Mucosa of rectum (tissue), 2 donors: Measurements from ENCODE around the gene NPW.
A peak's percentile ranks its signal among the peaks of the same experiment; 100 is the strongest.

Source experiments
- H3K27ac ChIP-seq, 2 donors: one replicate each; pipeline ENCODE4 v1.7.0; 2013; ENCODE audit warnings: inconsistent platforms in 2 of 2, low read depth in 2 of 2, low read length in 2 of 2
- H3K27me3 ChIP-seq, 2 donors: one replicate each; pipeline ENCODE4 v1.7.0; 2013; ENCODE audit warnings: low read length in 2 of 2; ENCODE audit not compliant: control insufficient read depth in 2 of 2, insufficient read depth in 2 of 2
- H3K36me3 ChIP-seq, 2 donors: one replicate each; pipeline ENCODE4 v1.7.0; 2013; ENCODE audit warnings: low read length in 2 of 2; ENCODE audit not compliant: control insufficient read depth in 2 of 2, insufficient read depth in 2 of 2
- H3K4me1 ChIP-seq, 2 donors: one replicate each; pipeline ENCODE4 v1.7.0; 2013; ENCODE audit warnings: low read length in 2 of 2, mild to moderate bottlenecking in 1 of 2; ENCODE audit not compliant: control insufficient read depth in 2 of 2, insufficient read depth in 2 of 2
- H3K4me3 ChIP-seq, 2 donors: one replicate each; pipeline ENCODE4 v1.7.0; 2013; ENCODE audit warnings: low read length in 2 of 2
- H3K9ac ChIP-seq, 2 donors: one replicate each; pipeline ENCODE4 v1.7.0; 2013; ENCODE audit warnings: low read length in 2 of 2, low read depth in 1 of 2, mild to moderate bottlenecking in 1 of 2
- H3K9me3 ChIP-seq, 2 donors: one replicate each; pipeline ENCODE4 v1.7.0; 2013; ENCODE audit warnings: low read length in 2 of 2; ENCODE audit not compliant: control insufficient read depth in 2 of 2
- donor health status: healthy.
- donor health status: Normal muscosa, but diverticular disease.

NPW gene

DNA sequence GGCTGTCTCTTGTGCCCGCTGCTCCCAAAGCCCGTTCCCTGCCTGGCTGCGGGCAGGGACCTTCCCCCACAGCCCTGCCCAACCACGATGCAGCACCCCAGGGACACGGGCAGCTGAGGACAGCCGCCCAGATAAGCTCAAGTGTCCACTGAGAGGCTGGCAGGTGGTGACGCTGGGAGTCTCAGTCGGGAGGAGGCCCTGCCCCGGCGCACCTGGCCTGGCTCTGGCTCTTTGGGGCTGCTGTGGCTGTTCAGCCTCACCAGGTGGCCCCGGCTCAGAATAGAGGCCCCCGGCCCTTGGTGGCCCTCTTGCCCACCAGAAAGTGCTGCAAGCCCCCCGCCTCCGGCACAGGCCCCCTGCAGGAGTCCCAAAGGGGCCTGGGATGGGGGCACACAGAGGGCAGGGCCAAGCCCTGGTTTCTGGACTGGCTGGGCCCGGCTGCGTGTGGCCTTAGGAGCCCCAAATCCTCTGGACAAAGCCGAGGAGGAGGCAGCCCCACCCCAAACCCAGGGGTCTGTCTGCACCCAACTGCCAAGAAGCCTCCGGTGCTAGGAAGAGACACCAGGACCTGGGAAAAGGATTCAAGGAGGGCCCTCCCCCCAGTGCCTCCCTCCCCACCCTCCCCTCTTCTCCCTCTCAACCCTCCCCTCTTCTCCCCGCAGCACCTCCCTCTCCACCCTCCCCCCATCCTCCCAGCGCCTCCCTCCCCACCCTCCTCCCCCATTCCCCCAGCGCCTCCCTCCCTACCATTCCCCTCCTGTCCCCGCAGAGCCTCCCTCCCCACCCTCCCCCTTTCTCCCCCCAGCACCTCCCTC lies 22.8 kb downstream of the NPW start:
- H3K36me3 ChIP-seq, result peaks cover 0 to 1% of the 10 kb centered on the region in 2 donors
- no peak overlapping the region for H3K4me3 ChIP-seq
- H3K27ac ChIP-seq, result peak overlapping the region; percentile 87 to 90
- H3K9ac ChIP-seq, result peak overlapping the region in 1 of 2 donors; percentile 61
- no peaks in the 10 kb centered on the region for H3K27me3 ChIP-seq
- H3K4me1 ChIP-seq, result peaks cover 62 to 79% of the 10 kb centered on the region in 2 donors
- H3K9me3 ChIP-seq, result no peaks in the 10 kb centered on the region

- no peaks in the 10 kb centered on the region for H3K9me3 ChIP-seq
- no peaks in the 10 kb centered on the region for H3K27me3 ChIP-seq
- H3K9ac ChIP-seq, result peak overlapping the region in 1 of 2 donors; percentile 71
- peaks cover 59 to 74% of the 10 kb centered on the region in 2 donors for H3K4me1 ChIP-seq
- H3K36me3 ChIP-seq, result no peaks in the 10 kb centered on the region
- H3K4me3 ChIP-seq, result peak overlapping the region in 1 of 2 donors; percentile 31
- peak overlapping the region; percentile 87 to 90 for H3K27ac ChIP-seq
Observed at GRCh38 chr16:2042986-2043666, 23.5 kb downstream of the NPW start.

GRCh38 chr16:2043667-2044451 lies 24.3 kb downstream of the NPW start:
- Histone ChIP-seq H3K36me3 (no peaks in the 10 kb centered on the region), H3K27ac (peak overlapping the region; percentile 87 to 90), H3K4me1 (peaks cover 66 to 80% of the 10 kb centered on the region in 2 donors), H3K4me3 (peak overlapping the region in 1 of 2 donors; percentile 31), H3K9ac (peak overlapping the region in 1 of 2 donors; percentile 71), H3K9me3 (no peaks in the 10 kb centered on the region), H3K27me3 (no peaks in the 10 kb centered on the region)

DNA sequence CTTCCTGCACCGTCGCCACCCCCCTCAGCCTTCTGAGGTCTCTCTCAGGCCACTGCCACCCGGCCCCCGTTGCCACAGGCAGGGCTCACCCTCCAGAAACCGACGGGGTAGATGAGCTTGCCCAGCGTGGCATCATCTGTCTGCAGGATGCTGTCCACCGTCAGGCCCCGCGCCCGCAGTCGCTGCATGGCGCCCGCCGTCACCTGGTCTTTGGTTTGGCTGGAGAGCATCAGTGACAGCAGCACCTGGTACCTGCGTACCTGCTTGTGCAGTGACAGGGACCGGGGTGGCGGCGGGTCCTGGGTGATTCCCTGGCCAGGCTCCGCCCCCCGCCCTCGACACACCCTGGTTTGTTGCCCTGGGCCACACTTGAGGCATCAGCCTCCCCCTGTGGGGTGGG lies 25.0 kb downstream of the NPW start:
- no peaks in the 10 kb centered on the region for H3K9me3 ChIP-seq
- no peak overlapping the region for H3K4me3 ChIP-seq
- H3K9ac ChIP-seq, result peak overlapping the region in 1 of 2 donors; percentile 71
- H3K27me3 ChIP-seq, result no peaks in the 10 kb centered on the region
- H3K4me1 ChIP-seq, result peaks cover 60 to 73% of the 10 kb centered on the region in 2 donors
- H3K36me3 ChIP-seq, result no peaks in the 10 kb centered on the region
- H3K27ac ChIP-seq, result peak overlapping the region; percentile 87 to 90

DNA sequence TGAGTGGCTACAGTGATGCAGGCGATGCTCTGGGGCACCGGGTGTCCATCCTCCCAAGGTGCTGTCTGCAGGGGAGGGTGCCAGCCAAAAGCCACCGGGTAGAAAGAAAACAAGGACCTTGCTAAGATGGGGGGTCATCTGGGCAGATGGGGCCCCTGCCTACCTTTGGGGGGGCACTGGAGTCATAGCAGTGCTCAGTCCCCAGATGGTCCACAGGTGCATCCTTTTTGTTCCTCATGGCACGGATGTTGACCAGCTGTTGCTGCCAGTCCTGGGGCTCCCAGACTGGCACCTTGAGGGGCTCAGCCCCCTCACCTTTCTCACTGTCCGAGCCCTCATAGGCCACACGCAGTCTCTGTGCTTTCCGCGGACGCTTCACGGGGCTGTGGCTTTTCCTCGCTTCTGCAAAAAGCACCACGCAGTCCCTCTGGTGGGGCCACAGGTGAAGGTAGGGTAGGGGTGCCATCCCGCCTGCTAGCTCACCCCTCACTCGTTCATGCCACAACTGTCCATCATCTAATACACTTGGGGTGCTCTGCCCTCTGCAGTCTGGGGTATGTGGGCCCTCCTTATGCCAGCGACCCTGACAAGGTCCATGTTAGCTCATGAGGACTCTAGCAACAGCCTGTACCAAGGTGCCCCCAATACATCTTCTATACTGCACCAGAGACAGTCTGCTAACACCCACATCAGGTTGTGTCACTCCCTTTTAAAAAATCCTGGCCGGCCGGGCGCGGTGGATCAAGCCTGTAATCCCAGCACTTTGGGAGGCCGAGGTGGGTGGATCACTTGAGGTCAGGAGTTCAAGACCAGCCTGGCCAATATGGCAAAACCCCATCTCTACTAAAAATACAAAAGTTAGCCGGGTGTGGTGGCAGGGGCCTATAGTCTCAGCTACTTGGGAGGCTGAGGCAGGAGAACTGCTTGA lies 26.6 kb downstream of the NPW start:
- Histone ChIP-seq H3K9me3 (no peaks in the 10 kb centered on the region), H3K4me3 (peak overlapping the region in 1 of 2 donors; percentile 92), H3K27ac (peak overlapping the region; percentile 77 to 80), H3K36me3 (peaks cover 0 to 4% of the 10 kb centered on the region in 2 donors), H3K27me3 (no peaks in the 10 kb centered on the region), H3K4me1 (peaks cover 43 to 56% of the 10 kb centered on the region in 2 donors), H3K9ac (peak overlapping the region in 1 of 2 donors; percentile 74)

GRCh38 chr16:2046893-2047329 lies 27.3 kb downstream of the NPW start:
- no peaks in the 10 kb centered on the region for H3K9me3 ChIP-seq
- H3K4me3 ChIP-seq, result peak overlapping the region; percentile 72 to 92
- peak overlapping the region; percentile 65 to 74 for H3K9ac ChIP-seq
- no peaks in the 10 kb centered on the region for H3K27me3 ChIP-seq
- H3K36me3 ChIP-seq, result peaks cover under 1 to 8% of the 10 kb centered on the region in 2 donors
- peak overlapping the region; percentile 77 to 80 for H3K27ac ChIP-seq
- peaks cover 37 to 49% of the 10 kb centered on the region in 2 donors for H3K4me1 ChIP-seq

DNA sequence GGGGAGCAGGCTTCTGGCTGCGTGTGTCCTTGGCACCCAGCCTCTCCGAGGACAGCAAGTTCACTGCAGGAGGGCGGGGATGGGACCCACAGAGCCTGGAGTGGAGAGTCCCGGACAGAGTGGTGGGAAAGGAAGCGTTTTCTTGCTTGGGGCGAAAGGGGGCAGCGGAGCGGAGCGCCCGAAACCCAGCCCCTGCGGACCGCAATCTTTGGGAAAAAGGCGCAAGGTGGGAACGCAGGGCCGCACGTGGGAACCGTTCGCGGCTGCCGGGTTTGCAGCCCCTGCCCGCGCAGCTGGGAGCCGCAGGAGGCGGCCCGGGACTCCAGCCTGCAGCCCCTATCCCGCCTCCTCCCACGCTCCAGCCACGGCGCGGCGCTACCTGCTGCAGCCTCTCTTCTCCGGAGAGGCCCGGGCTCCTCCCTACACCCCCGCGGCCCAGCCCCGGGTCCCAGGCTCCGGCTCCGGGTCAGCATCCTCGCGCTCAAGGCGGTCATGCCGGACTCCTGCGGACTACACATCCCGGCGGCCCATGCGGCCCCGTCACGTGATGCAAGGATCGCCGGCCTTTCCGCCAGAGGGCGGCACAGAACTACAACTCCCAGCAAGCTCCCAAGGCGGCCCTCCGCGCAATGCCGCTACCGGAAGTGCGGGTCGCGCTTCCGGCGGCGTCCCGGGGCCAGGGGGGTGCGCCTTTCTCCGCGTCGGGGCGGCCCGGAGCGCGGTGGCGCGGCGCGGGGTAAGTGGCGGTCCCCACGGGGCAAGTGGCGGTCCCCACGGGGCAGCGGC lies 27.9 kb downstream of the NPW start, which contains the start of the genes NTHL1 and TSC2:
NTHL1 (minus strand) TSS at position 505 of the 786 bp plus-strand sequence; CDS start at position 494, 11 bp downstream.
TSC2 (plus strand) TSS at position 656 of the 786 bp plus-strand sequence. CDS start 631 bp downstream, outside the sequence.
- peak within 1 kb of the TSS; percentile 77 to 80 for H3K27ac ChIP-seq
- peak within 1 kb of the TSS; percentile 65 to 74 for H3K9ac ChIP-seq
- H3K36me3 ChIP-seq, result peaks cover 5 to 13% of the 10 kb centered on the region in 2 donors
- H3K9me3 ChIP-seq, result no peaks in the 10 kb centered on the region
- H3K4me1 ChIP-seq, result peaks cover 35 to 43% of the 10 kb centered on the region in 2 donors
- no peaks in the 10 kb centered on the region for H3K27me3 ChIP-seq
- H3K4me3 ChIP-seq, result peak within 1 kb of the TSS; percentile 72 to 92

DNA sequence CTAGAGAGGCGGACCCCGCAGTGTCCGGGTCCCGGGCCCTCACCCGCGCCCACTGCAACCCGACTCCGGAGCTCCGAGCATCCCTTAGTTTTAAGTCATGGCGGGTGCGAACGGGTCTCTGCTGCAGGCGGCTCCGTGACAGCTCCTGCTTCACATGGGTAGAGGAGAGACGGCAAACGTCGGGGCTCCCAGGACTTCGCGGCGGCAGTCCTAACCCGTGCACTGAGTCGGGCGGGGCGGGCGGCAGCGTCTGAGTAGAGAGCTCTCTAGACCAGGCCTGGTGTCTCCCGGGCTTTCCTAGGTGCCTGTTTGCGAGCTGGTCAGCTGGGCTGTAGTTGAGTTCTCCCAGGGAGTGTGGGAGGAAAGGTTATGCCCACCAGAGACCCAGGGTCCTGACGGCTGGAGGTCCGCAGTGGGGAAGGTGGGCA lies 28.5 kb downstream of the NPW start:
- no peaks in the 10 kb centered on the region for H3K27me3 ChIP-seq
- H3K4me1 ChIP-seq, result peaks cover 32 to 39% of the 10 kb centered on the region in 2 donors
- peaks cover 7 to 19% of the 10 kb centered on the region in 2 donors for H3K36me3 ChIP-seq
- no peaks in the 10 kb centered on the region for H3K9me3 ChIP-seq
- H3K4me3 ChIP-seq, result peak overlapping the region; percentile 72 to 92
- H3K27ac ChIP-seq, result peak overlapping the region; percentile 41 to 77
- peak overlapping the region; percentile 63 to 74 for H3K9ac ChIP-seq
